ENCODE data around the gene MTIF3. TPM values are rescaled to one million over a fixed set of nuclear protein-coding genes. Genes with fewer than 3 reads are reported as not detected.

The MTIF3 gene
- total and polyA plus RNA-seq, 3 experiments from 2014 or later = 35.7 to 88.2 (median 37.5) TPM

DNA sequence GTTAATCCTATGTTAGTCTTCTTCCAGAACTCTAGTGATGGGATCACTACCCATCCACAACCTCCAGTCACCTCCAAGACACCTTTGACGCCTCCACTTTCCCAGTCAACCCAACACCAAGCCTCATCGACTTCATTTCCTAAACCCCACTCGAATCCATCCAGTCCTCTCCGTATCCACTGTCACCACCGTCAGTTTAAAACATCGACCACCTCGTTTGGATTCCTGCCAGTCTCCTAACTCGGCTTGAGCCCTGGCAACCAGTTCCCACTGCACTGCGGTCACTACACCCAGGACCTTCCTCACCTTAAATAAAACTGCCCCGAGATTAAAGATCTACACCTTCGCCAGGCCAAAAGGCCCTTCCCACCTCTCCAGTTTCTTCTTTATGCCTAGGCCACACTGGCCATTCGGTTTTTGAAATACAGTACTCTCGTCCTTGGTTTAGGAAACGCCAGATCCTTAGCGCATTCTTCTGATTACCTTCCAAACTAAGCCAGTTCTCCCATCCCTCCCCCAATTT lies 1.2 kb downstream of the MTIF3 start:
- peak in 1 of 5 donors; percentile 19 for DNase-seq

GRCh38 chr13:27448308-27448707 lies 2.1 kb downstream of the MTIF3 start:
- no peaks in the 10 kb centered on the region for H3K36me3 ChIP-seq (ENCODE audit: insufficient read depth, low read length)
- peaks cover 40% of the 10 kb centered on the region for H3K4me1 ChIP-seq (ENCODE audit: insufficient read depth, low read length)
- DNase-seq = no peak
- Mint-ChIP-seq H3K9me3 (no peaks in the 10 kb centered on the region), H3K36me3 (peaks cover 0 to 21% (median 3%) of the 10 kb centered on the region in 3 donors), H3K27ac (peak overlapping the region; percentile 61 to 97 (median 90)), H3K4me3 (peak overlapping the region in 5 of 7 donors; percentile 15 to 93 (median 49)), H3K4me1 (peaks cover 50 to 67% (median 67%) of the 10 kb centered on the region in 3 donors), H3K27me3 (peaks cover 0 to 3% of the 10 kb centered on the region in 2 donors)
- CTCF ChIA-PET = interaction anchor here (1.0 to 6.3 kb wide), 2 partner anchors 17 to 22 kb away, joined by 3 to 74 read pairs; partner anchors contain the start of gene GTF3A
- no peaks in the 10 kb centered on the region for H3K27me3 ChIP-seq (ENCODE audit: insufficient read depth, low read length, poor library complexity, severe bottlenecking)
- no peak overlapping the region for H3K27ac ChIP-seq (ENCODE audit: low read depth, low read length)
- no peak overlapping the region for H3K4me3 ChIP-seq (ENCODE audit: low read length)
- H3K9me3 ChIP-seq (ENCODE audit: low read length) = no peaks in the 10 kb centered on the region
- POLR2A ChIA-PET = interaction anchor here (0.6 to 6.7 kb wide), 2 partner anchors 10 to 22 kb away, joined by 4 to 128 read pairs; partner anchors contain the start of gene GTF3A

More for the DNA sequence above, 1.2 kb downstream of the MTIF3 start:
- H3K36me3 ChIP-seq (ENCODE audit: insufficient read depth, low read length) = no peaks in the 10 kb centered on the region
- Mint-ChIP-seq H3K4me3 (peak overlapping the region; percentile 91 to 97 (median 93)), H3K27ac (peak overlapping the region; percentile 96 to 98 (median 97)), H3K4me1 (peaks cover 52 to 67% (median 67%) of the 10 kb centered on the region in 3 donors), H3K27me3 (peaks cover 0 to 3% of the 10 kb centered on the region in 2 donors), H3K9me3 (no peaks in the 10 kb centered on the region), H3K36me3 (peaks cover 0 to 21% (median 3%) of the 10 kb centered on the region in 3 donors)
- H3K9me3 ChIP-seq (ENCODE audit: low read length) = no peaks in the 10 kb centered on the region
- ChIA-PET POLR2A (interaction anchor here (0.6 to 6.7 kb wide), 3 partner anchors 23 to 1194 kb away, joined by 3 to 128 read pairs (median 4); partner anchors contain the start of gene GTF3A), CTCF (interaction anchor here (3.9 to 6.3 kb wide), 2 partner anchors 23 to 172 kb away, joined by 18 to 74 read pairs; partner anchors contain the start of genes GTF3A, LNX2 and POLR1D)
- peaks cover 40% of the 10 kb centered on the region for H3K4me1 ChIP-seq (ENCODE audit: insufficient read depth, low read length)
- H3K27ac ChIP-seq (ENCODE audit: low read depth, low read length) = peak overlapping the region; percentile 84
- peak overlapping the region; percentile 87 for H3K4me3 ChIP-seq (ENCODE audit: low read length)
- H3K27me3 ChIP-seq (ENCODE audit: insufficient read depth, low read length, poor library complexity, severe bottlenecking) = no peaks in the 10 kb centered on the region

DNA sequence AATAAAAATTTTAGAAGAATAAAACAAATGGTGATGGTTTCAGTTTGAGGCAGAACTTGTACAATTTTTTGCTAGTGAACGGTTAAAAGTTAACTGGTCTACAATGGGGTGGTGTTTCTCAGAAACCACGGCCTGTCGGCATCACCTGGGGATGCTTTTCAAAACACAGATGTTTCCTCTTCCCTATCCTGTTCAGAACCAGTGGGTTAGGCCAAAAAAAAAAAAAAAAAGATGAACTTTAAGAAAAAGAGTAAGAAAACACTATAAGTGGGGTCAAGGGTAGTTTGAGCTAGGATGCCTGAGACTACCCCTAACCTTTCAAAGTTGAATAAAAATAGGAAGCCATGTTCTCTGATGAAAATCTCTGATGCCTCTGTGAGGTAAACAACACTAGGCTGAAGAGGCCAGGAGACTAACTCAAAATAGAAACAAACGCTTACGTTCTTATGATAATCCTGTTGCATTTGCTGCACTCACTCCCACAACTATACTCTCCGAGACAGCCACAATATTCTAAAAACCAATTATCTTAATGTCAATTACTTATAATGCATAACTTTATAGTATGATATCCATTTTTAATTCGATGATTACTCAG lies 3.3 kb downstream of the MTIF3 start:
- Histone ChIP-seq H3K4me3 (ENCODE audit: low read length) (no peak overlapping the region), H3K4me1 (ENCODE audit: insufficient read depth, low read length) (peaks cover 52% of the 10 kb centered on the region), H3K36me3 (ENCODE audit: insufficient read depth, low read length) (peaks cover 4% of the 10 kb centered on the region), H3K27me3 (ENCODE audit: insufficient read depth, low read length, poor library complexity, severe bottlenecking) (no peaks in the 10 kb centered on the region), H3K27ac (ENCODE audit: low read depth, low read length) (no peak overlapping the region), H3K9me3 (ENCODE audit: low read length) (no peaks in the 10 kb centered on the region)
- peaks cover 60 to 77% (median 76%) of the 10 kb centered on the region in 3 donors for H3K4me1 Mint-ChIP-seq
- peak overlapping the region; percentile 49 to 76 (median 65) for H3K4me3 Mint-ChIP-seq
- DNase-seq = peak in 2 of 5 donors; percentile 38
- ChIA-PET CTCF (interaction anchor here (0.6 to 6.3 kb wide), 2 partner anchors 21 to 85 kb away, joined by 3 to 74 read pairs; partner anchors contain the start of gene GTF3A), POLR2A (interaction anchor here (0.6 to 6.7 kb wide), 2 partner anchors 21 to 175 kb away, joined by 3 to 128 read pairs; partner anchors contain the start of gene GTF3A)
- peaks cover 0 to 6% of the 10 kb centered on the region in 2 donors for H3K27me3 Mint-ChIP-seq
- H3K9me3 Mint-ChIP-seq = no peaks in the 10 kb centered on the region
- peak overlapping the region; percentile 74 to 98 (median 92) for H3K27ac Mint-ChIP-seq
- H3K36me3 Mint-ChIP-seq = peaks cover 0 to 25% (median 6%) of the 10 kb centered on the region in 3 donors

GRCh38 chr13:27442797-27443196 lies 7.6 kb downstream of the MTIF3 start:
- no peaks in the 10 kb centered on the region for H3K27me3 ChIP-seq (ENCODE audit: insufficient read depth, low read length, poor library complexity, severe bottlenecking)
- H3K4me1 Mint-ChIP-seq = peaks cover 61 to 74% (median 73%) of the 10 kb centered on the region in 3 donors
- H3K4me3 ChIP-seq (ENCODE audit: low read length) = no peak overlapping the region
- no peak overlapping the region for H3K27ac ChIP-seq (ENCODE audit: low read depth, low read length)
- peaks cover 0 to 3% of the 10 kb centered on the region in 2 donors for H3K27me3 Mint-ChIP-seq
- H3K9me3 ChIP-seq (ENCODE audit: low read length) = no peaks in the 10 kb centered on the region
- H3K9me3 Mint-ChIP-seq = no peaks in the 10 kb centered on the region
- no peak for DNase-seq
- peak overlapping the region; percentile 75 to 95 (median 89) for H3K27ac Mint-ChIP-seq
- peaks cover 18% of the 10 kb centered on the region for H3K36me3 ChIP-seq (ENCODE audit: insufficient read depth, low read length)
- H3K4me1 ChIP-seq (ENCODE audit: insufficient read depth, low read length) = peaks cover 54% of the 10 kb centered on the region
- ChIA-PET CTCF (interaction anchor here (3.2 to 4.9 kb wide), 2 partner anchors 10 to 17 kb away, joined by 9 to 39 read pairs; partner anchors contain the start of gene GTF3A), POLR2A (interaction anchor here (0.5 to 1.1 kb wide), 4 partner anchors 10 to 1259 kb away, joined by 3 to 4 read pairs (median 3); partner anchors contain the start of gene GTF3A)
- peaks cover 2 to 42% (median 15%) of the 10 kb centered on the region in 3 donors for H3K36me3 Mint-ChIP-seq
- peak overlapping the region in 6 of 7 donors; percentile 64 to 80 (median 70) for H3K4me3 Mint-ChIP-seq

DNA sequence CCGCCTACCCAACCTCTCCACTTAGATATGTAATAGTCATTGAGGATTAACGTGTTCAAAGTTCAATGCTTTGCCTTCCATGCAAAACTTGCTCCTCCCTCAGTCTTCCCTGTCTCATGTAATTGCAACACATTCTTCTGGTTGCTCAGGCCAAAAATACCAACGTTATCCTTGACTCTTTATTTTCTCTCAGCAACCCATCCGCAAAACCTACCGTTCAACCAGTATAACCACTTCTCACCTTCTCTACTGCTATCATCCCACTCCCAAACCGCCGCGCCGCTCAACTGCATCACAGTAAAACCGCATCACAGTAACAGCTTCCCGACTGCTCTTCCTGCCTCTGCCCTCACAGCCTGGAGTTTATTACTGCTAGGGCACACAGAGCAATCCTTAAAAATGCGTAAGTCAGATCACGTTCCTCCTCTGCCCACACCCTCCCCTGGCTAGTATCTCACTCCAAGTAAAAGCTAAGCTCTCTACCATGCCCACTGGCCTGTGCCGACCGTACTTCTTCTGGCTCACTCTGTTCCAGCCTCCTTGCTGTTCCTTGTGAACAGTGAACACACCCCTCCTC lies 8.2 kb downstream of the MTIF3 start:
- CTCF ChIA-PET = interaction anchor here (3.2 to 4.9 kb wide), 2 partner anchors 9 to 16 kb away, joined by 9 to 39 read pairs; partner anchors contain the start of gene GTF3A
- peak overlapping the region; percentile 3 for H3K4me3 ChIP-seq (ENCODE audit: low read length)
- Mint-ChIP-seq H3K27me3 (peaks cover 0 to 3% of the 10 kb centered on the region in 2 donors), H3K4me1 (peaks cover 61 to 74% (median 71%) of the 10 kb centered on the region in 3 donors), H3K36me3 (peaks cover 3 to 49% (median 19%) of the 10 kb centered on the region in 3 donors), H3K27ac (peak overlapping the region; percentile 75 to 95 (median 89)), H3K4me3 (peak overlapping the region; percentile 64 to 80 (median 72)), H3K9me3 (no peaks in the 10 kb centered on the region)
- POLR2A ChIA-PET = interaction anchor here (0.5 to 1.1 kb wide), 3 partner anchors 10 to 18 kb away, joined by 3 to 4 read pairs (median 3); partner anchors contain the start of gene GTF3A
- no peak overlapping the region for H3K27ac ChIP-seq (ENCODE audit: low read depth, low read length)
- peaks cover 18% of the 10 kb centered on the region for H3K36me3 ChIP-seq (ENCODE audit: insufficient read depth, low read length)
- H3K9me3 ChIP-seq (ENCODE audit: low read length) = no peaks in the 10 kb centered on the region
- peaks cover 47% of the 10 kb centered on the region for H3K4me1 ChIP-seq (ENCODE audit: insufficient read depth, low read length)
- H3K27me3 ChIP-seq (ENCODE audit: insufficient read depth, low read length, poor library complexity, severe bottlenecking) = no peaks in the 10 kb centered on the region
- peak in 2 of 5 donors; percentile 49 to 55 for DNase-seq

- no peaks in the 10 kb centered on the region for H3K9me3 Mint-ChIP-seq
- H3K27me3 Mint-ChIP-seq = peaks cover 0 to 3% of the 10 kb centered on the region in 2 donors
- POLR2A ChIA-PET = no interaction called here
- Histone ChIP-seq H3K4me3 (ENCODE audit: low read length) (no peak overlapping the region), H3K36me3 (ENCODE audit: insufficient read depth, low read length) (peaks cover 27% of the 10 kb centered on the region), H3K27ac (ENCODE audit: low read depth, low read length) (no peak overlapping the region), H3K9me3 (ENCODE audit: low read length) (no peaks in the 10 kb centered on the region), H3K4me1 (ENCODE audit: insufficient read depth, low read length) (peaks cover 36% of the 10 kb centered on the region), H3K27me3 (ENCODE audit: insufficient read depth, low read length, poor library complexity, severe bottlenecking) (no peaks in the 10 kb centered on the region)
- peak overlapping the region; percentile 59 to 95 (median 82) for H3K27ac Mint-ChIP-seq
- DNase-seq = no peak
- H3K4me1 Mint-ChIP-seq = peaks cover 51 to 59% (median 57%) of the 10 kb centered on the region in 3 donors
- peaks cover 3 to 60% (median 24%) of the 10 kb centered on the region in 3 donors for H3K36me3 Mint-ChIP-seq
- CTCF ChIA-PET = interaction anchor here (1.3 to 1.4 kb wide), 2 partner anchors 14 to 16 kb away, joined by 3 to 4 read pairs; partner anchors contain the start of gene GTF3A
- peak overlapping the region; percentile 0 to 54 (median 33) for H3K4me3 Mint-ChIP-seq
Measured at GRCh38 chr13:27440408-27440807, 10.0 kb downstream of the MTIF3 start.

DNA sequence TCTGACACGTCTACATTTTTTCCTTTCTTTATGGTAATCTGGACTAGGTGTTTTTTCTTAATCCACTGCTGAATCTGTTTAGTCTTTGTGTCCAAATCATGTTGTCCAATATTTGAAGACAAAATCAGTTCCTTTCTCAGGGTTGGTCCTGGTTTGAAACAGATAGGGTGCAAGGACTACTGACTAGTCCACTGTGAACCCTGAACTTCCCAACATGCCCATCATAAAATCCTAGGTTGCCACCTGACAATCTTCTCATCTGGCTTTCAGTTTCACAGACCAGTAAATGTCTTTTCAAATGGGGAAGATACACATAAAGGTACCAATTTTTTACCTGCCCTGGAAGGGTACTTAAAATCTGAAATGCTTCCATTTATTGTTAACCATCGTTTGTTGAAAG lies 13.2 kb downstream of the MTIF3 start:
- peak overlapping the region in 7 of 8 donors; percentile 12 to 86 (median 51) for H3K27ac Mint-ChIP-seq
- H3K36me3 ChIP-seq (ENCODE audit: insufficient read depth, low read length) = peaks cover 50% of the 10 kb centered on the region
- DNase-seq = no peak
- no peaks in the 10 kb centered on the region for H3K9me3 Mint-ChIP-seq
- no peaks in the 10 kb centered on the region for H3K9me3 ChIP-seq (ENCODE audit: low read length)
- H3K27me3 Mint-ChIP-seq = peaks cover 0 to under 1% of the 10 kb centered on the region in 2 donors
- H3K4me1 ChIP-seq (ENCODE audit: insufficient read depth, low read length) = peaks cover 39% of the 10 kb centered on the region
- no peaks in the 10 kb centered on the region for H3K27me3 ChIP-seq (ENCODE audit: insufficient read depth, low read length, poor library complexity, severe bottlenecking)
- ChIA-PET CTCF (interaction anchor here (1.7 kb wide), 1 partner anchor 11 kb away, joined by 9 read pairs; no protein-coding TSS in a partner anchor), POLR2A (interaction anchor here (0.7 kb wide), 1 partner anchor 961 kb away, joined by 9 read pairs; no protein-coding TSS in a partner anchor)
- no peak overlapping the region for H3K4me3 Mint-ChIP-seq
- no peak overlapping the region for H3K27ac ChIP-seq (ENCODE audit: low read depth, low read length)
- no peak overlapping the region for H3K4me3 ChIP-seq (ENCODE audit: low read length)
- H3K36me3 Mint-ChIP-seq = peaks cover 8 to 84% (median 41%) of the 10 kb centered on the region in 3 donors
- H3K4me1 Mint-ChIP-seq = peaks cover 59 to 65% (median 62%) of the 10 kb centered on the region in 3 donors
